ENCODE data around the gene FOSL1. TPM values are rescaled to one million over a fixed set of nuclear protein-coding genes. Genes with fewer than 3 reads are reported as not detected.

The FOSL1 gene
- total RNA-seq, 1 experiment from 2014 or later, result 33.7 TPM

GRCh38 chr11:65894034-65894591, 6.1 kb downstream of the FOSL1 start:
- Mint-ChIP-seq H3K4me1 (peaks cover 32 to 41% of the 10 kb centered on the region in 2 experiments), H3K9me3 (peaks cover under 1 to 4% of the 10 kb centered on the region in 2 experiments; a peak in 2 of 5 replicates), H3K4me3 (peak overlapping the region in 1 of 2 experiments; percentile 56; a peak in 1 of 5 replicates), H3K36me3 (ENCODE audit: insufficient read depth in 1 of 3, low read depth in 3 of 3) (peaks cover 0 to 37% (median 0%) of the 10 kb centered on the region in 3 experiments; a peak in 3 of 7 replicates), H3K27me3 (ENCODE audit: low read depth) (peaks cover 34% of the 10 kb centered on the region), H3K27ac (0 out of 7 replicates have a peak overlapping the region, but pooled peaks of 1 of the 3 experiments have one; percentile 19)
- Histone ChIP-seq H2BK12ac (ENCODE audit: insufficient read length, low read depth, low read length) (no peak overlapping the region), H2BK5ac (ENCODE audit: insufficient read length, low read length) (no peak overlapping the region), H4K5ac (ENCODE audit: insufficient read length, low read depth, low read length) (no peak overlapping the region), H3K79me2 (ENCODE audit: insufficient read depth, low read length) (no peaks in the 10 kb centered on the region; the same call in 1 of the 2 replicates), H3K9me3 (ENCODE audit: control insufficient read depth, low read depth, low read length) (no peaks in the 10 kb centered on the region), H3K14ac (ENCODE audit: insufficient read depth, low read length) (no peak overlapping the region), H3K56ac (ENCODE audit: insufficient read length, low read depth, low read length) (no peak overlapping the region), H3K27ac (ENCODE audit: insufficient read length, low read depth, low read length) (no peak overlapping the region), H2BK120ac (ENCODE audit: low read depth, low read length, poor library complexity, severe bottlenecking) (no peak overlapping the region), H2AFZ (ENCODE audit: low read length) (no peak overlapping the region), H4K91ac (ENCODE audit: insufficient read length, low read depth, low read length) (no peak overlapping the region), H3K4ac (ENCODE audit: low read depth, low read length) (no peak overlapping the region), H3T11ph (ENCODE audit: low read length) (no peak overlapping the region), H3K23me2 (ENCODE audit: insufficient read length, low read depth, low read length, poor library complexity, severe bottlenecking) (peaks cover 16% of the 10 kb centered on the region), H3K4me1 (ENCODE audit: insufficient read depth, low read length) (peaks cover 7% of the 10 kb centered on the region; the same call in 1 of the 2 replicates), H4K20me1 (ENCODE audit: control insufficient read depth, insufficient read depth, insufficient read length) (no peaks in the 10 kb centered on the region), H2AK5ac (ENCODE audit: insufficient read length, low read length) (no peak overlapping the region), H2BK20ac (ENCODE audit: low read depth, low read length, poor library complexity, severe bottlenecking) (no peak overlapping the region), H3K4me2 (ENCODE audit: insufficient read depth, insufficient read length, low read length) (no peak overlapping the region), H3K79me1 (ENCODE audit: insufficient read depth, low read depth, low read length, poor library complexity, severe bottlenecking) (no peaks in the 10 kb centered on the region), H2BK15ac (ENCODE audit: low read depth, low read length) (no peak overlapping the region), H4K8ac (replicated peaks; ENCODE audit: insufficient read length, low read depth, low read length) (no peak overlapping the region), H3K27me3 (ENCODE audit: insufficient read depth, low read length) (peaks cover 8% of the 10 kb centered on the region; the same call in 1 of the 2 replicates), H3K18ac (ENCODE audit: insufficient read length, low read depth, low read length) (peak overlapping the region; percentile 9), H3K23ac (ENCODE audit: insufficient read length, low read depth, low read length) (no peak overlapping the region), H3K9ac (ENCODE audit: extremely low read depth, insufficient read length, low read length) (no peak overlapping the region)
- no CpG with 5 or more reads among the region's 16 CpGs for WGBS (ENCODE audit: extremely low coverage, insufficient read length, low lambda C conversion rate)
- no peak for TF ChIP-seq CTCF (conservative IDR thresholded peaks at IDR 0.05)
- DNase-seq, result no peak

All from H9 (cell line).